Measurements from ENCODE around the gene KLHL20. TPM values are rescaled to one million over a fixed set of nuclear protein-coding genes. Genes with fewer than 3 reads are reported as not detected.
"Not testable (repeated sequence)": the region's sequence is repeated elsewhere in the genome, so short reads cannot be mapped to it uniquely, and the experiment has no call there.

Gene KLHL20, protein sequence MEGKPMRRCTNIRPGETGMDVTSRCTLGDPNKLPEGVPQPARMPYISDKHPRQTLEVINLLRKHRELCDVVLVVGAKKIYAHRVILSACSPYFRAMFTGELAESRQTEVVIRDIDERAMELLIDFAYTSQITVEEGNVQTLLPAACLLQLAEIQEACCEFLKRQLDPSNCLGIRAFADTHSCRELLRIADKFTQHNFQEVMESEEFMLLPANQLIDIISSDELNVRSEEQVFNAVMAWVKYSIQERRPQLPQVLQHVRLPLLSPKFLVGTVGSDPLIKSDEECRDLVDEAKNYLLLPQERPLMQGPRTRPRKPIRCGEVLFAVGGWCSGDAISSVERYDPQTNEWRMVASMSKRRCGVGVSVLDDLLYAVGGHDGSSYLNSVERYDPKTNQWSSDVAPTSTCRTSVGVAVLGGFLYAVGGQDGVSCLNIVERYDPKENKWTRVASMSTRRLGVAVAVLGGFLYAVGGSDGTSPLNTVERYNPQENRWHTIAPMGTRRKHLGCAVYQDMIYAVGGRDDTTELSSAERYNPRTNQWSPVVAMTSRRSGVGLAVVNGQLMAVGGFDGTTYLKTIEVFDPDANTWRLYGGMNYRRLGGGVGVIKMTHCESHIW
- total RNA-seq (2021) (17.7 and 18.4 TPM in 2 replicates), Bru-seq, nascent RNA (percentile 76 among the genes with signal in this experiment), BruChase-seq, experiment 1, labeled RNA remaining after a 2-hour chase (percentile 69 among the genes with signal in this experiment), BruChase-seq, experiment 2, labeled RNA remaining after a 6-hour chase (percentile 62 among the genes with signal in this experiment)
- long read RNA-seq, transcript KLHL20-201 (12 exons, 3,421 nt): major isoform, 11 of 22 reads
- long read RNA-seq, partial matches to known transcripts: 2 of 22 reads
- long read RNA-seq, other reads (novel, unspliced or antisense): 9 of 22 reads

DNA sequence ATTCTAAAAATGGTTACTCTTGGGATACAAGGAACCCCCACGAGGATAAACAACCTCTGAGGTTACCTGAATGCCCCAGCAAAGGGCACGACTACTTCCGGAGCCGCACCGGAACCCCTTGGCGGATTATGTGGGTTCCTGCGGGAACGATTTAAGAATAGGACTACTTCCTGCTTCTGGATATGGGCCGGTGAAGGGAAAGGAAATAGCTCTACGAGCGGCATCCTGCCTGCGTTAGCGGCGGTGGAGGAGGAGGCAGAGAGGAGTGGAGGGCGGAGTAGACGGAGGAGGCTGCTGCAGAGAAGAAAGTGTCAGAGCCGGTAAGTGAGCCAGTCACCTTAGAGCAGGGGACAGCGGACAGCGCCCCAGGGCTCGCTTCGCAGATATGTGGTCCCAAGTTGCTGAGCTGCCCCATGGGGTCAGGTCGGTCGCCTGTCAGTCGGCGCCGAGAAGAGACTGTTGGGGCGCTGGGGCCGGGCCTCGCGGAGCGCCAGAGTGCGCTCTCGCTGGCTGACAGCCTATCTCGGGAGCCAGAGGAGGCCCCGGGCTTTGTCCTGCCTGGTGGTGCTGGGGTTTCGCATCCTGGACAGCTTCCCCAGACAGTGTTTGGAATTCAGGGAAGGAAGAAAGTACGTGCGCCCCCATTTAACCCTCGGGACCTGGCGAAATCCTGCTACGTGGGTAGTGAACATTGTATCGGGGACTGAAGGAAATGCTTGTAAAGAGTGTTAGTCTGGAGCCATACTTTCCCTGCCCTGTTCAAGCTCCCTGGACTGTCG is at the start of gene KLHL20:
Gene KLHL20, plus strand, starts transcription at position 223 of the 779 bp plus-strand sequence. CDS start 1,063 bp downstream, outside the sequence.
- peak within 1 kb of the TSS; percentile 79 for H3K27ac ChIP-seq (ENCODE audit: low read depth, low read length, poor library complexity, severe bottlenecking)
- no peaks in the 10 kb centered on the region for H3K9me3 ChIP-seq (ENCODE audit: low read depth, low read length, poor library complexity, severe bottlenecking)
- CTCF ChIA-PET: no interaction called here
- TF ChIP-seq, protein P1, sequence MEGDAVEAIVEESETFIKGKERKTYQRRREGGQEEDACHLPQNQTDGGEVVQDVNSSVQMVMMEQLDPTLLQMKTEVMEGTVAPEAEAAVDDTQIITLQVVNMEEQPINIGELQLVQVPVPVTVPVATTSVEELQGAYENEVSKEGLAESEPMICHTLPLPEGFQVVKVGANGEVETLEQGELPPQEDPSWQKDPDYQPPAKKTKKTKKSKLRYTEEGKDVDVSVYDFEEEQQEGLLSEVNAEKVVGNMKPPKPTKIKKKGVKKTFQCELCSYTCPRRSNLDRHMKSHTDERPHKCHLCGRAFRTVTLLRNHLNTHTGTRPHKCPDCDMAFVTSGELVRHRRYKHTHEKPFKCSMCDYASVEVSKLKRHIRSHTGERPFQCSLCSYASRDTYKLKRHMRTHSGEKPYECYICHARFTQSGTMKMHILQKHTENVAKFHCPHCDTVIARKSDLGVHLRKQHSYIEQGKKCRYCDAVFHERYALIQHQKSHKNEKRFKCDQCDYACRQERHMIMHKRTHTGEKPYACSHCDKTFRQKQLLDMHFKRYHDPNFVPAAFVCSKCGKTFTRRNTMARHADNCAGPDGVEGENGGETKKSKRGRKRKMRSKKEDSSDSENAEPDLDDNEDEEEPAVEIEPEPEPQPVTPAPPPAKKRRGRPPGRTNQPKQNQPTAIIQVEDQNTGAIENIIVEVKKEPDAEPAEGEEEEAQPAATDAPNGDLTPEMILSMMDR (conservative IDR thresholded peaks at IDR 0.05; ENCODE audit: low read depth, low read length): no peak
- TF ChIP-seq EZH2 (IDR thresholded peaks at IDR 0.05; ENCODE audit: borderline replicate concordance, low read depth, low read length, poor library complexity, severe bottlenecking): no peak
- TSS peak; percentile 72 for BruUV-seq (replicated peaks)
- peak; percentile 94 for DNase-seq (ENCODE audit: low spot score)
- peaks cover 10% of the 10 kb centered on the region for H3K27me3 ChIP-seq (replicated peaks; ENCODE audit: insufficient read depth, low read depth, low read length, poor library complexity)
- H3K4me3 ChIP-seq (ENCODE audit: low read depth, low read length, poor library complexity, severe bottlenecking): peak within 1 kb of the TSS; percentile 70
- POLR2A ChIA-PET (ENCODE audit: low non-redundant PET): interaction anchor here (0.7 kb wide), 1 partner anchor 149 kb away, joined by 3 read pairs; no protein-coding TSS in a partner anchor
- intact Hi-C loops (cut with micrococcal nuclease; ENCODE audit: unreplicated experiment): loop anchor here (10.0 kb wide), 1 partner anchor 110 kb away; the partner anchor contains the start of genes CENPL and DARS2
- H3K36me3 ChIP-seq (ENCODE audit: insufficient read depth, low read length, poor library complexity, severe bottlenecking): no peaks in the 10 kb centered on the region
- H3K4me1 ChIP-seq (ENCODE audit: insufficient read depth, low read length, poor library complexity, severe bottlenecking): peaks cover 10% of the 10 kb centered on the region

DNA sequence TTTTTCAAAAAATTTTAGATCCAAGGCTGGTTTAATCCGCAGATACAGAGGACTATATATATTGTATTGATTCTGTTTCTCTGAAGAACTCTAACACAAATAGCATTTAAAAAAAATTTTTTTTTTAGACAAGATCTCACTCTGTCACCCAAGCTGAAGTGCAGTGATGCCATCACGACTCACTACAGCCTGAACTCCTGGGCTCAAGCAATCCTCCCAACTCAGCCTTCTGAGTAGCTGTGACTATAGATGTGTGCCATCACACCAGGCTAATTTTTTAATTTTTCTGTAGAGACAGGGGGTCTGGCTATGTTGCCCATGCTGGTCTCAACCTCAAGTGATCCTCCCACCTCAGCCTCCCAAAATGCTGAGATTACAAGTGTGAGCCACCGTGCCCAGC is 48.1 kb upstream of the KLHL20 start:
- TF ChIP-seq, protein P1 (conservative IDR thresholded peaks at IDR 0.05; ENCODE audit: low read depth, low read length): no peak
- TF ChIP-seq EZH2 (IDR thresholded peaks at IDR 0.05; ENCODE audit: borderline replicate concordance, low read depth, low read length, poor library complexity, severe bottlenecking): no peak
- intact Hi-C loops (cut with micrococcal nuclease; ENCODE audit: unreplicated experiment): no loop called here
- POLR2A ChIA-PET (ENCODE audit: low non-redundant PET): no interaction called here
- H3K9me3 ChIP-seq (ENCODE audit: low read depth, low read length, poor library complexity, severe bottlenecking): no peaks in the 10 kb centered on the region
- no peak overlapping the region for H3K4me3 ChIP-seq (ENCODE audit: low read depth, low read length, poor library complexity, severe bottlenecking)
- H3K27ac ChIP-seq (ENCODE audit: low read depth, low read length, poor library complexity, severe bottlenecking): no peak overlapping the region
- H3K36me3 ChIP-seq (ENCODE audit: insufficient read depth, low read length, poor library complexity, severe bottlenecking): no peaks in the 10 kb centered on the region
- BruUV-seq (replicated peaks): no TSS peak
- no peaks in the 10 kb centered on the region for H3K4me1 ChIP-seq (ENCODE audit: insufficient read depth, low read length, poor library complexity, severe bottlenecking)
- CTCF ChIA-PET: no interaction called here
- no peaks in the 10 kb centered on the region for H3K27me3 ChIP-seq (replicated peaks; ENCODE audit: insufficient read depth, low read depth, low read length, poor library complexity)
- DNase-seq (ENCODE audit: low spot score): no peak

DNA sequence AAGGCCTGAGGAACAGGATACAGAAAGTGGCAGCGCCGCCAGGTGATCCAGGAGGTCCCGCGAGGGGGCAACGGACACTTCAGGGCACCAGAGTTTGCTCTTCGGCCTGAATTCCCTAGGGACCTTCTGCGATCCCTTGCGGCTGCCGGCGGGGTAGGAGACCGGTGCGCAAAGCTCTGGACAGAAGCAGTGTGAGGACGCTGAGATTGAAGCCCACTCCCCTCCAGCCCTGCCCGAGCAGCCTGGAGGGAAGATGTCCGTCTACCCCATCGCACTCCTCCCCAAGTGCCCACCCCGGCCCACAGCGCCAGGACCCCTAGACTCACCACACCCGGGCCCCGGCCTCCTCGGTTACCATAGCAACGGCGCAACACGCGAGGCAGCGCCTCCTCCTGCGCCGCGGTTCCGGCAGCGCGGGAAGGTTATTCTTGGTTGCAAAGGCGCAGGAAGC is 45.3 kb upstream of the KLHL20 start, which contains the start of gene ANKRD45:
Gene ANKRD45, minus strand, starts transcription at position 361 of the 451 bp plus-strand sequence. CDS start 10,433 bp downstream, outside the sequence.
- H3K4me1 ChIP-seq (ENCODE audit: insufficient read depth, low read length, poor library complexity, severe bottlenecking): no peaks in the 10 kb centered on the region
- TF ChIP-seq EZH2 (IDR thresholded peaks at IDR 0.05; ENCODE audit: borderline replicate concordance, low read depth, low read length, poor library complexity, severe bottlenecking): no peak
- TF ChIP-seq, protein P1 (conservative IDR thresholded peaks at IDR 0.05; ENCODE audit: low read depth, low read length): no peak
- no TSS peak for BruUV-seq (replicated peaks)
- H3K27me3 ChIP-seq (replicated peaks; ENCODE audit: insufficient read depth, low read depth, low read length, poor library complexity): no peaks in the 10 kb centered on the region
- H3K27ac ChIP-seq (ENCODE audit: low read depth, low read length, poor library complexity, severe bottlenecking): no peak within 1 kb of the TSS
- ChIA-PET CTCF (no interaction called here), POLR2A (ENCODE audit: low non-redundant PET) (no interaction called here)
- intact Hi-C loops (cut with micrococcal nuclease; ENCODE audit: unreplicated experiment): no loop called here
- no peaks in the 10 kb centered on the region for H3K9me3 ChIP-seq (ENCODE audit: low read depth, low read length, poor library complexity, severe bottlenecking)
- H3K4me3 ChIP-seq (ENCODE audit: low read depth, low read length, poor library complexity, severe bottlenecking): peak within 1 kb of the TSS; percentile 37
- no peaks in the 10 kb centered on the region for H3K36me3 ChIP-seq (ENCODE audit: insufficient read depth, low read length, poor library complexity, severe bottlenecking)
- peak; percentile 77 for DNase-seq (ENCODE audit: low spot score)

GRCh38 chr1:173674496-173674895 is 40.3 kb upstream of the KLHL20 start:
- H3K27ac ChIP-seq (ENCODE audit: low read depth, low read length, poor library complexity, severe bottlenecking); H3K9me3 ChIP-seq (ENCODE audit: low read depth, low read length, poor library complexity, severe bottlenecking); H3K4me1 ChIP-seq (ENCODE audit: insufficient read depth, low read length, poor library complexity, severe bottlenecking); CTCF ChIA-PET; H3K36me3 ChIP-seq (ENCODE audit: insufficient read depth, low read length, poor library complexity, severe bottlenecking); BruUV-seq (replicated peaks); POLR2A ChIA-PET (ENCODE audit: low non-redundant PET); intact Hi-C loops (cut with micrococcal nuclease; ENCODE audit: unreplicated experiment); DNase-seq (ENCODE audit: low spot score); H3K4me3 ChIP-seq (ENCODE audit: low read depth, low read length, poor library complexity, severe bottlenecking); H3K27me3 ChIP-seq (replicated peaks; ENCODE audit: insufficient read depth, low read depth, low read length, poor library complexity): not testable (repeated sequence)
